Measurements from ENCODE around the gene PCA3. TPM values are rescaled to one million over a fixed set of nuclear protein-coding genes. Genes with fewer than 3 reads are reported as not detected.

Gene PCA3
- polyA plus RNA-seq, 1 donor from 2014 or later: 0.16 TPM

GRCh38 chr9:76725885-76726284 lies 38.4 kb upstream of the PCA3 start:
- Histone ChIP-seq H3F3A (ENCODE audit: insufficient read depth, low read length, poor library complexity, severe bottlenecking) (no peaks in the 10 kb centered on the region), H3K4me2 (ENCODE audit: low read length) (no peak overlapping the region), H3K9me2 (ENCODE audit: insufficient read depth, low read length) (no peaks in the 10 kb centered on the region), H3K9me3 (ENCODE audit: low read length) (no peaks in the 10 kb centered on the region), H2AFZ (ENCODE audit: low read depth, low read length) (no peak overlapping the region), H3K4me3 (ENCODE audit: low read length) (no peak overlapping the region), H3K9ac (ENCODE audit: low read length) (no peak overlapping the region), H3K79me2 (replicated peaks; ENCODE audit: insufficient read depth, low read length) (no peaks in the 10 kb centered on the region), H3K27ac (ENCODE audit: low read length) (no peak overlapping the region), H3K36me3 (ENCODE audit: insufficient read depth, low read length) (no peaks in the 10 kb centered on the region), H3K27me3 (ENCODE audit: insufficient read depth, low read depth, low read length) (no peaks in the 10 kb centered on the region), H4K20me1 (ENCODE audit: insufficient read depth) (no peaks in the 10 kb centered on the region)
- TF ChIP-seq MXI1 (conservative IDR thresholded peaks at IDR 0.05; ENCODE audit: poor library complexity, severe bottlenecking) (no peak), POLR2AphosphoS5 (IDR thresholded peaks at IDR 0.05) (no peak), CTCF (IDR thresholded peaks at IDR 0.05; ENCODE audit: poor library complexity, severe bottlenecking) (no peak), REST (IDR thresholded peaks at IDR 0.05; ENCODE audit: borderline replicate concordance) (no peak), RAD21 (conservative IDR thresholded peaks at IDR 0.05) (no peak), EP300 (conservative IDR thresholded peaks at IDR 0.05; ENCODE audit: poor library complexity, severe bottlenecking) (no peak), SMC3 (conservative IDR thresholded peaks at IDR 0.05; ENCODE audit: poor library complexity) (no peak), EZH2 (IDR thresholded peaks at IDR 0.05; ENCODE audit: borderline replicate concordance, insufficient read depth, low read length, poor library complexity, severe bottlenecking) (no peak), TAF1 (IDR thresholded peaks at IDR 0.05; ENCODE audit: low read depth) (no peak)

GRCh38 chr9:76729116-76729515 lies 35.1 kb upstream of the PCA3 start:
- H3K9ac ChIP-seq (ENCODE audit: low read length): no peak overlapping the region
- no peak overlapping the region for H3K4me3 ChIP-seq (ENCODE audit: low read length)
- H3K9me3 ChIP-seq (ENCODE audit: low read length): no peaks in the 10 kb centered on the region
- H3F3A ChIP-seq (ENCODE audit: insufficient read depth, low read length, poor library complexity, severe bottlenecking): no peaks in the 10 kb centered on the region
- TF ChIP-seq MXI1 (conservative IDR thresholded peaks at IDR 0.05; ENCODE audit: poor library complexity, severe bottlenecking): no peak
- no peak for TF ChIP-seq TAF1 (IDR thresholded peaks at IDR 0.05; ENCODE audit: low read depth)
- TF ChIP-seq SMC3 (conservative IDR thresholded peaks at IDR 0.05; ENCODE audit: poor library complexity): no peak
- TF ChIP-seq RAD21 (conservative IDR thresholded peaks at IDR 0.05): no peak
- no peak for TF ChIP-seq EP300 (conservative IDR thresholded peaks at IDR 0.05; ENCODE audit: poor library complexity, severe bottlenecking)
- no peak for TF ChIP-seq REST (IDR thresholded peaks at IDR 0.05; ENCODE audit: borderline replicate concordance)
- TF ChIP-seq EZH2 (IDR thresholded peaks at IDR 0.05; ENCODE audit: borderline replicate concordance, insufficient read depth, low read length, poor library complexity, severe bottlenecking): no peak
- no peak for TF ChIP-seq CTCF (IDR thresholded peaks at IDR 0.05; ENCODE audit: poor library complexity, severe bottlenecking)
- TF ChIP-seq POLR2AphosphoS5 (IDR thresholded peaks at IDR 0.05): no peak
- H3K27ac ChIP-seq (ENCODE audit: low read length): no peak overlapping the region
- no peaks in the 10 kb centered on the region for H3K27me3 ChIP-seq (ENCODE audit: insufficient read depth, low read depth, low read length)
- no peaks in the 10 kb centered on the region for H3K9me2 ChIP-seq (ENCODE audit: insufficient read depth, low read length)
- no peaks in the 10 kb centered on the region for H3K36me3 ChIP-seq (ENCODE audit: insufficient read depth, low read length)
- no peak overlapping the region for H2AFZ ChIP-seq (ENCODE audit: low read depth, low read length)
- no peak overlapping the region for H3K4me2 ChIP-seq (ENCODE audit: low read length)
- H4K20me1 ChIP-seq (ENCODE audit: insufficient read depth): no peaks in the 10 kb centered on the region
- no peaks in the 10 kb centered on the region for H3K79me2 ChIP-seq (replicated peaks; ENCODE audit: insufficient read depth, low read length)
